ENCODE results near the gene SV2C.

GRCh38 chr5:76065258-76065657 is 17.9 kb upstream of the SV2C start:
- TF ChIP-seq CTCF (IDR thresholded peaks at IDR 0.05) (no peak), POLR2A (IDR thresholded peaks at IDR 0.05) (no peak)

Data from tibial nerve (tissue), 3 donors.